Cardiac muscle cell (in vitro differentiated cells and primary cell): ENCODE data around the gene TSPAN9. TPM values are rescaled to one million over a fixed set of nuclear protein-coding genes. Genes with fewer than 3 reads are reported as not detected.

Experiments
- DNase-seq, 2 donors: peaks; one replicate each; pipeline versions ENCODE4 v3.0.0 to v3.0.0-alpha.2; 2010 to 2017; ENCODE audit warnings: low read depth in 1 of 2, low spot score in 1 of 2
- H3K27ac ChIP-seq: fragments of 200-600 bp; sonication (generic); 2 replicates; pipeline ENCODE4 v1.5.1; 2016
- H3K27me3 ChIP-seq: fragments of 200-600 bp; sonication (generic); 2 replicates; pipeline ENCODE4 v1.6.0; 2016; ENCODE audit warnings: control low read depth
- H3K36me3 ChIP-seq: fragments of 200-600 bp; sonication (generic); 2 replicates; pipeline ENCODE4 v1.5.1; 2016; ENCODE audit warnings: control low read depth
- H3K4me1 ChIP-seq: fragments of 200-600 bp; sonication (generic); 2 replicates; pipeline ENCODE4 v1.8.1; 2017; ENCODE audit warnings: low read depth, mild to moderate bottlenecking, mixed run types
- H3K4me3 ChIP-seq: fragments of 200-600 bp; sonication (generic); 2 replicates; pipeline ENCODE4 v1.5.1; 2016; ENCODE audit warnings: mild to moderate bottlenecking
- H3K9me3 ChIP-seq: fragments of 200-600 bp; sonication (generic); 2 replicates; pipeline ENCODE4 v1.5.1; 2017; ENCODE audit warnings: low read depth, mild to moderate bottlenecking, control low read depth
- CTCF ChIP-seq: IDR thresholded peaks from 2 replicates; pipeline ENCODE4 v1.5.1; 2012; ENCODE audit warnings: low read depth, mild to moderate bottlenecking, low read length
- polyA plus RNA-seq: library from polyadenylated mRNA; unstranded; fragments of >200 nt; fragmentation: Nextera tagmentation; extraction: Ambion mirVana; gene quantifications from 2 replicates; pipeline ENCODE4 v1.2.1, GENCODE V29; 2016
- total RNA-seq: library from RNA; depleted of rRNA; stranded (reverse); fragments of >200 nt; gene quantifications from 2 replicates; pipeline ENCODE4 v1.2.3, GENCODE V29; 2016

The TSPAN9 gene
- total and polyA plus RNA-seq, 2 experiments from 2014 or later = 13.3 to 199 TPM

- H3K27me3 ChIP-seq = peaks cover 10% of the 10 kb centered on the region
- DNase-seq = peak; percentile 56 to 93
- H3K9me3 ChIP-seq = no peaks in the 10 kb centered on the region
- peak overlapping the region; percentile 54 for H3K27ac ChIP-seq
- H3K36me3 ChIP-seq = no peaks in the 10 kb centered on the region
- H3K4me3 ChIP-seq = peak overlapping the region; percentile 74
- TF ChIP-seq CTCF = no peak
- H3K4me1 ChIP-seq = peaks cover 36% of the 10 kb centered on the region
Observed at GRCh38 chr12:3200032-3200617, 122.9 kb downstream of the TSPAN9 start.

GRCh38 chr12:3200814-3201233 is 123.6 kb downstream of the TSPAN9 start:
- H3K4me3 ChIP-seq = peak overlapping the region; percentile 74
- peaks cover 43% of the 10 kb centered on the region for H3K4me1 ChIP-seq
- peaks cover 10% of the 10 kb centered on the region for H3K27me3 ChIP-seq
- DNase-seq = peak; percentile 20 to 49
- no peaks in the 10 kb centered on the region for H3K9me3 ChIP-seq
- H3K36me3 ChIP-seq = no peaks in the 10 kb centered on the region
- H3K27ac ChIP-seq = peak overlapping the region; percentile 54
- TF ChIP-seq CTCF = no peak

- TF ChIP-seq CTCF = no peak
- DNase-seq = peak in 1 of 2 donors; percentile 32
- Histone ChIP-seq H3K4me3 (peak overlapping the region; percentile 74), H3K27ac (no peak overlapping the region), H3K27me3 (peaks cover 10% of the 10 kb centered on the region), H3K9me3 (no peaks in the 10 kb centered on the region), H3K36me3 (no peaks in the 10 kb centered on the region), H3K4me1 (peaks cover 50% of the 10 kb centered on the region)
Observed at GRCh38 chr12:3201339-3202051, 124.3 kb downstream of the TSPAN9 start.

- DNase-seq = peak in 1 of 2 donors; percentile 14
- Histone ChIP-seq H3K9me3 (no peaks in the 10 kb centered on the region), H3K27ac (no peak overlapping the region), H3K27me3 (peaks cover 6% of the 10 kb centered on the region), H3K36me3 (no peaks in the 10 kb centered on the region), H3K4me3 (peak overlapping the region; percentile 74), H3K4me1 (peaks cover 56% of the 10 kb centered on the region)
- no peak for TF ChIP-seq CTCF
Observed at GRCh38 chr12:3202096-3202495, 124.9 kb downstream of the TSPAN9 start.

GRCh38 chr12:3202734-3203446 is 125.7 kb downstream of the TSPAN9 start:
- H3K27me3 ChIP-seq = peaks cover 5% of the 10 kb centered on the region
- no peak overlapping the region for H3K27ac ChIP-seq
- no peaks in the 10 kb centered on the region for H3K36me3 ChIP-seq
- H3K4me1 ChIP-seq = peaks cover 64% of the 10 kb centered on the region
- no peaks in the 10 kb centered on the region for H3K9me3 ChIP-seq
- peak overlapping the region; percentile 74 for H3K4me3 ChIP-seq
- DNase-seq = peak; percentile 52 to 54
- peak; percentile 98 for TF ChIP-seq CTCF
